Lower leg skin (tissue), 3 donors: ENCODE results near the gene F2RL3.

Experiments used
- POLR2A ChIP-seq, 2 donors: fragments of 450-650 bp; IDR thresholded peaks; one replicate each; pipeline ENCODE4 v1.6.1; 2016 to 2017; ENCODE audit warnings: antibody characterized with exemption in 2 of 2, mild to moderate bottlenecking in 1 of 2, moderate library complexity in 1 of 2
- TF ChIP-seq, protein P1 (sequence below), 3 donors: fragments of 450-650 bp; IDR thresholded peaks; one replicate each; pipeline ENCODE4 v1.5.1; 2016; ENCODE audit warnings: antibody characterized with exemption in 3 of 3, mild to moderate bottlenecking in 3 of 3, moderate library complexity in 2 of 3

GRCh38 chr19:16856091-16856490 lies 32.7 kb upstream of the F2RL3 start:
- TF ChIP-seq, protein P1, sequence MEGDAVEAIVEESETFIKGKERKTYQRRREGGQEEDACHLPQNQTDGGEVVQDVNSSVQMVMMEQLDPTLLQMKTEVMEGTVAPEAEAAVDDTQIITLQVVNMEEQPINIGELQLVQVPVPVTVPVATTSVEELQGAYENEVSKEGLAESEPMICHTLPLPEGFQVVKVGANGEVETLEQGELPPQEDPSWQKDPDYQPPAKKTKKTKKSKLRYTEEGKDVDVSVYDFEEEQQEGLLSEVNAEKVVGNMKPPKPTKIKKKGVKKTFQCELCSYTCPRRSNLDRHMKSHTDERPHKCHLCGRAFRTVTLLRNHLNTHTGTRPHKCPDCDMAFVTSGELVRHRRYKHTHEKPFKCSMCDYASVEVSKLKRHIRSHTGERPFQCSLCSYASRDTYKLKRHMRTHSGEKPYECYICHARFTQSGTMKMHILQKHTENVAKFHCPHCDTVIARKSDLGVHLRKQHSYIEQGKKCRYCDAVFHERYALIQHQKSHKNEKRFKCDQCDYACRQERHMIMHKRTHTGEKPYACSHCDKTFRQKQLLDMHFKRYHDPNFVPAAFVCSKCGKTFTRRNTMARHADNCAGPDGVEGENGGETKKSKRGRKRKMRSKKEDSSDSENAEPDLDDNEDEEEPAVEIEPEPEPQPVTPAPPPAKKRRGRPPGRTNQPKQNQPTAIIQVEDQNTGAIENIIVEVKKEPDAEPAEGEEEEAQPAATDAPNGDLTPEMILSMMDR (IDR thresholded peaks at IDR 0.05) = no peak
- TF ChIP-seq POLR2A (IDR thresholded peaks at IDR 0.05) = no peak
